ENCODE data around the gene CLIP2.

Gene CLIP2

DNA sequence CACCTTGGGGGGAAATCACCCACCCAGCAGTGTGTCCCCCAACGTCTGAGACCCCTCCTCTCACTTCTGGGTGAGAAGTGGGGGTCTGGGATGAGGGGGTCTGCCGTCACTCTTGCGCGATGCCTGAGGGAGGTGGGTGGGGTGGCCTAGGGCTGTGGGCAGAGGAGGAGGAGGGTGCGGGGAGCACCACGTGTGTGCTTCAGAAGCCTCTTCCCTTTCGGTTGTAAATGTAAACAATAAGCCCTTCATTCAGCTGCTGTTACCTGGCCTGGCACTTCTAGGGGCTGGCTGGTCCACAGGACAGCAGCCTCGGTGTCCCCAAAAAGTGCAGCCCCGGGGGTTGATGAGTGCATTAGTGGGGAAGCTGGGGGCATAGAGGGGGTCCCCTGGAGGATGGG is 1.3 kb downstream of the CLIP2 start:
- CTCF ChIA-PET = no interaction called here
- no peak for DNase-seq (ENCODE audit: extremely low spot score)
- POLR2A ChIA-PET = no interaction called here
- TF ChIP-seq SUZ12 (IDR thresholded peaks at IDR 0.05) = no peak
- no peak for TF ChIP-seq FOXA1 (IDR thresholded peaks at IDR 0.05)
- no peak for TF ChIP-seq ZNF384 (IDR thresholded peaks at IDR 0.05)
- TF ChIP-seq, protein P1, sequence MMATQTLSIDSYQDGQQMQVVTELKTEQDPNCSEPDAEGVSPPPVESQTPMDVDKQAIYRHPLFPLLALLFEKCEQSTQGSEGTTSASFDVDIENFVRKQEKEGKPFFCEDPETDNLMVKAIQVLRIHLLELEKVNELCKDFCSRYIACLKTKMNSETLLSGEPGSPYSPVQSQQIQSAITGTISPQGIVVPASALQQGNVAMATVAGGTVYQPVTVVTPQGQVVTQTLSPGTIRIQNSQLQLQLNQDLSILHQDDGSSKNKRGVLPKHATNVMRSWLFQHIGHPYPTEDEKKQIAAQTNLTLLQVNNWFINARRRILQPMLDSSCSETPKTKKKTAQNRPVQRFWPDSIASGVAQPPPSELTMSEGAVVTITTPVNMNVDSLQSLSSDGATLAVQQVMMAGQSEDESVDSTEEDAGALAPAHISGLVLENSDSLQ (IDR thresholded peaks at IDR 0.05) = no peak
- TF ChIP-seq FOXK2 (IDR thresholded peaks at IDR 0.05) = no peak
- TF ChIP-seq LEF1 (IDR thresholded peaks at IDR 0.05; ENCODE audit: borderline replicate concordance) = no peak
- TF ChIP-seq NFRKB (IDR thresholded peaks at IDR 0.05) = no peak
- TF ChIP-seq L3MBTL2 (conservative IDR thresholded peaks at IDR 0.05) = no peak
- no peak for TF ChIP-seq ARNT (IDR thresholded peaks at IDR 0.05)
- TF ChIP-seq ELF4 (IDR thresholded peaks at IDR 0.05) = no peak
- no peak for TF ChIP-seq FOXM1 (IDR thresholded peaks at IDR 0.05; ENCODE audit: borderline replicate concordance)
- no peak for TF ChIP-seq TARDBP (IDR thresholded peaks at IDR 0.05)

DNA sequence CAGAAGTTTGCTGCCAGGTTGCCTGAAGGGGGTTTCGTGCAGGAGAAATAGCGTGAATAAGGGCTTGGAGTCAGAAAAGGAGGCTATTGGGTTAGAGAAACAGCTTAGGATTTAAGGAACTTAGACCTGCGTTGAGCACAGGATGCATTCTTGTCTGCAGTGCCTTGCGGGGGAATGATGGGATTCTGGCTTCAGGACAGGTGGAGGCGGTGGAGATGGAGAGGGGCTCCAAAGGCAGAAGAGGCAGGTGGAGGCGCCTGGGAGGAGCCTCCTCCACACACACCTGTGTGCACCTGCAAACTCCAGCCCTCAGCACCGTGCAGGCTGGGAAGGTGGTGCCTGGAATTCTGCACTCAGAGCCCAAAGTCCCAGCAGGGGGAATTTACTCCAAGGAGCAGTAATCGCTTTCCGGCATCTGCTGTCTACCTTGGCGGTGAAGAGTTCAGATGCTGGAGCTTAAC is 1.8 kb downstream of the CLIP2 start:
- CTCF ChIA-PET = no interaction called here
- POLR2A ChIA-PET = interaction anchor here (1.5 kb wide), 1 partner anchor 27 kb away, joined by 3 read pairs; no protein-coding TSS in a partner anchor
- DNase-seq (ENCODE audit: extremely low spot score) = no peak
- TF ChIP-seq FOXA1 (IDR thresholded peaks at IDR 0.05) (no peak), LEF1 (IDR thresholded peaks at IDR 0.05; ENCODE audit: borderline replicate concordance) (no peak), SP1 (IDR thresholded peaks at IDR 0.05) (no peak), ZNF384 (IDR thresholded peaks at IDR 0.05) (no peak), TARDBP (IDR thresholded peaks at IDR 0.05) (no peak), SUZ12 (IDR thresholded peaks at IDR 0.05) (no peak), CTBP1 (IDR thresholded peaks at IDR 0.05; ENCODE audit: borderline replicate concordance) (no peak), FOXM1 (IDR thresholded peaks at IDR 0.05; ENCODE audit: borderline replicate concordance) (no peak), BHLHE40 (IDR thresholded peaks at IDR 0.05; ENCODE audit: borderline replicate concordance) (no peak), FOXK2 (IDR thresholded peaks at IDR 0.05) (no peak), ARNT (IDR thresholded peaks at IDR 0.05) (no peak), NFRKB (IDR thresholded peaks at IDR 0.05) (no peak)

DNA sequence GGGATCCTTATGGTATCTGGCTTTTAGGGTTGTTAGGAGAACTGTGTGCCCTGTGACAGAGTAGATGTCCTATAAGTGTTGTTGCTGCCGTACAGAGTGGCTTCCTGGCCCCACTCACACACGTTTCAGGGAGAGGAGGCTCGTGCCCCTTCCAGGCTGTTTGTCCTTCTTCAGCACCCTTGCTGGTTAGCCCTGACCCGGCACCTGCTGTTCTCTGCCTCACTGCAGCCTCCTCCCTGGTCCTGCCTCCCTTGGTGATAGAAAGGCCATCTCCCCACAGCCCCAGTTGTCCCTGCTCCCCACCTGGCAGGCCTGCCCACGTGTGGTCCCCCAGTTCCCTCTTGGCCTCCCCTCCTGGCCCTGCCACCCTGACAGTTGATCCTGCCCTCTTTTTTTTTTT is 2.3 kb downstream of the CLIP2 start:
- ChIA-PET CTCF (no interaction called here), POLR2A (interaction anchor here (1.5 kb wide), 1 partner anchor 28 kb away, joined by 3 read pairs; no protein-coding TSS in a partner anchor)
- no peak for DNase-seq (ENCODE audit: extremely low spot score)
- TF ChIP-seq L3MBTL2 (conservative IDR thresholded peaks at IDR 0.05) = no peak
- TF ChIP-seq FOXK2 (IDR thresholded peaks at IDR 0.05) = no peak
- no peak for TF ChIP-seq HDGF (IDR thresholded peaks at IDR 0.05; ENCODE audit: borderline replicate concordance)
- no peak for TF ChIP-seq CTBP1 (IDR thresholded peaks at IDR 0.05; ENCODE audit: borderline replicate concordance)
- TF ChIP-seq FOXA1 (IDR thresholded peaks at IDR 0.05) = no peak
- TF ChIP-seq BHLHE40 (IDR thresholded peaks at IDR 0.05; ENCODE audit: borderline replicate concordance) = no peak
- TF ChIP-seq LEF1 (IDR thresholded peaks at IDR 0.05; ENCODE audit: borderline replicate concordance) = no peak
- no peak for TF ChIP-seq NFRKB (IDR thresholded peaks at IDR 0.05)
- TF ChIP-seq, protein P1 (IDR thresholded peaks at IDR 0.05) = no peak
- TF ChIP-seq FOXM1 (IDR thresholded peaks at IDR 0.05; ENCODE audit: borderline replicate concordance) = no peak
- TF ChIP-seq ARNT (IDR thresholded peaks at IDR 0.05) = no peak
- no peak for TF ChIP-seq ELF4 (IDR thresholded peaks at IDR 0.05)
- TF ChIP-seq SUZ12 (IDR thresholded peaks at IDR 0.05) = no peak
- TF ChIP-seq SP1 (IDR thresholded peaks at IDR 0.05) = no peak
- no peak for TF ChIP-seq TARDBP (IDR thresholded peaks at IDR 0.05)
- no peak for TF ChIP-seq ZNF384 (IDR thresholded peaks at IDR 0.05)

DNA sequence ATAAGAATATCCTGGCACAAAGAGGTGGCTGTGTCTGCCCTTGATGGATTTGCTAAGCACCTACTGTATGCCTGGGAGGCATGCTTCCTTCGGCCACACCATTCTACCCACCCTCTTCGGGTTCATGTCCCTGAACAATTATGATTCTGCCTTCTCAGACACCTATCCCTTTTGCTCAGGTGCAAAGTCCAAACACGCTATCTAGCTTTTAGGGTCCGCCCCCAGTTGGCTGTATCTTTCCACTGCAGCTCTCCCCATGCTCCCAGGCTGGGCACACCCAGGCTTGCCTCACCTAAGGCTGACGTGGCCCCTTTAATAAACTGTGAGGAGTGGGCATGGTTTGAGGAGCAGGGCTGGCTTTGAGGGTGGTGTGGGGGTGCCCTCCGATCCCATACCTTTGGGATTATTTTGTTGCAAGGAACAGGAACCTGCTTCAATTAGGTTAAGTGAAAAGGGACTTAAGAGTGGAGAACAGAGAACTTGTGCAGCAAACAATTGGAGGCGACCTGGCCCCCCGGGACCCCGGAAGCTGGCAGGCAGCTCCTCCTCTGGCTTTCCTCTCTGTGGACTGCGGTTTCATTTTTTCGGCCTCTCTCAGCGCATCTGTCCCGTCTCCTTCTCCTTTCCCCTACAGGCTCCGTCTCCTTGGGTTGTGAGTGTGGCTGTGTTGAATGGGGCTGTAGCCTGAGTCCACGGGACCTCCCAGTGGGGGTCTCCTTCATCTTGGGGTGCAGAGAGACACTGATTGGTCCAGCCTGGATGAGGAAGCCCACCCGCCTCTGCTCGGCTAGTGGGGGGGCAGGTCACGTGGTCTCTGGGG is 3.8 kb downstream of the CLIP2 start:
- no peak for TF ChIP-seq L3MBTL2 (conservative IDR thresholded peaks at IDR 0.05)
- no peak for TF ChIP-seq ELF4 (IDR thresholded peaks at IDR 0.05)
- TF ChIP-seq CTBP1 (IDR thresholded peaks at IDR 0.05; ENCODE audit: borderline replicate concordance) = no peak
- ChIA-PET CTCF (interaction anchor here (0.7 kb wide), 1 partner anchor 109 kb away, joined by 7 read pairs; no protein-coding TSS in a partner anchor), POLR2A (no interaction called here)
- no peak for DNase-seq (ENCODE audit: extremely low spot score)

DNA sequence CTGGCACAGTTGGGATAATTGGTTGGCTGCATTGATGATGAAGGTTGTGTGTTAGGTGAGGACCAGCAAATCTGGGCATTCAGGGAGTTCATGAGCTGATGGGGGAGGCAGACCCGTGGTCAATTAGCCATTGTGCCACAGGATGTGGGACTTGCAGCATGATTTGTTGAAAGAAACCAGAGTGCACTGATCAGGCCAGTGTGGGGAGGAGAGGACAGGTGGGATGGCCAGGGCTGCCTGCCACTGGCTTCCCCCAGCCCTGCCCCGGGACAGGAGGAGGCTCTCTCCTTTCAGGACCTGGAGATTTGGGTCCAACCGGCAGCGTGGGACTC is 4.3 kb downstream of the CLIP2 start:
- TF ChIP-seq SP1 (IDR thresholded peaks at IDR 0.05) (no peak), FOXM1 (IDR thresholded peaks at IDR 0.05; ENCODE audit: borderline replicate concordance) (no peak), ARNT (IDR thresholded peaks at IDR 0.05) (no peak), SUZ12 (IDR thresholded peaks at IDR 0.05) (no peak), ZNF384 (IDR thresholded peaks at IDR 0.05) (no peak), LEF1 (IDR thresholded peaks at IDR 0.05; ENCODE audit: borderline replicate concordance) (no peak), FOXA1 (IDR thresholded peaks at IDR 0.05) (no peak), L3MBTL2 (conservative IDR thresholded peaks at IDR 0.05) (no peak), CTBP1 (IDR thresholded peaks at IDR 0.05; ENCODE audit: borderline replicate concordance) (no peak), FOXK2 (IDR thresholded peaks at IDR 0.05) (no peak), ELF4 (IDR thresholded peaks at IDR 0.05) (no peak)
- POLR2A ChIA-PET = no interaction called here
- no peak for DNase-seq (ENCODE audit: extremely low spot score)
- CTCF ChIA-PET = no interaction called here

DNA sequence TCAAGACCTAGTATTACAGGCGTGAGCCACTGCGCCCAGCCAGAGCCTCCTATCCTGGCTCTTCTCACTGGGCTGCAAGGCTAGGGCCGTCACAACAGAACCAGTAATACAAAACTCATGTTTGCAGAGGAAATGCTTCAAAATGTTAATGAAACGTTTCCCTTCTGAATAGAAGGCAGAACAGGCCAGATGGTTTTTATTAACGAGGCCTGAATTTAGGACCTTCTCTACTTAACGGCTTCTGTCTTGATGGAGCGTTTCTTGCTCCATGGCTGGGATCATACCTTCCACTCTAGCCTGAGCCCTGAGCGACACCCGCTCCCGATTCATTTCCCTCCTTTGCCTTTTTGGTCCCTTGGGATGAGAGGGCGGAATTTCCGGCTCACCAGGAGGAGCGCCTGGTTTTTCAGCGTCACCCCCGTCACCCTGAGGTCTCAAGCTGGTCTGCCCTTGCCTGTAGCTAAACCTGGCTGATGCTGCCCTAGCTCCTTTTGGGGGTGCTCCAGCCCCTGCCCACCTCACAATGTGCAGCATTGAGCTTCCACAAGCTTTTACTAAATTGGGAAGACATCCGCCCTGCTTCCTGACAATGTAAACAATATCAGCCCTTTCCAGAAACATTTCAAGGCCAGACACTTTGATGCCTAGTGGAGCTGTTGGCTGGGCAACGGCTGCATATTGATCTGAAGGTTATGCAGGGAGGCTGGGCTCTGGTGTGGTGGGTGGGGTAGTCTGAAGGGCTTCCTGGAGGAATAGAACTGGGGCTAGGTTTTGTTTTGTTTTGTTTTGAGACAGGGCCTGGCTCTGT is 5.2 kb downstream of the CLIP2 start:
- CTCF ChIA-PET = interaction anchor here (1.0 kb wide), 1 partner anchor 106 kb away, joined by 3 read pairs; no protein-coding TSS in a partner anchor
- POLR2A ChIA-PET = no interaction called here
- TF ChIP-seq SUZ12 (IDR thresholded peaks at IDR 0.05) (no peak), FOXK2 (IDR thresholded peaks at IDR 0.05) (no peak), ZNF384 (IDR thresholded peaks at IDR 0.05) (no peak)
- DNase-seq (ENCODE audit: extremely low spot score) = no peak

Data from HEK293T (cell line).